HG03175 (cell line): ENCODE measurements around the gene ATP6V1G3.
"Not testable (repeated sequence)": the region's sequence is repeated elsewhere in the genome, so short reads cannot be mapped to it uniquely, and the experiment has no call there.

Experiments used
- ATAC-seq: cut with Tn5 transposase; IDR thresholded peaks from one replicate; pipeline ENCODE4 v1.9.1; 2021; ENCODE audit warnings: mild to moderate bottlenecking, moderate library complexity; ENCODE audit not compliant: unreplicated experiment

The ATP6V1G3 gene

GRCh38 chr1:198540580-198540979 is at the start of gene ATP6V1G3:
Gene ATP6V1G3, minus strand, starts transcription at chr1:198540680. Its CDS starts 30 bp downstream, at chr1:198540650.
- no peak for ATAC-seq

GRCh38 chr1:198588845-198589244 is 48.4 kb upstream of the ATP6V1G3 start:
- no peak for ATAC-seq

GRCh38 chr1:198584163-198584562 is 43.7 kb upstream of the ATP6V1G3 start:
- ATAC-seq: no peak

GRCh38 chr1:198583209-198583802 is 42.8 kb upstream of the ATP6V1G3 start:
- not testable (repeated sequence) for ATAC-seq

DNA sequence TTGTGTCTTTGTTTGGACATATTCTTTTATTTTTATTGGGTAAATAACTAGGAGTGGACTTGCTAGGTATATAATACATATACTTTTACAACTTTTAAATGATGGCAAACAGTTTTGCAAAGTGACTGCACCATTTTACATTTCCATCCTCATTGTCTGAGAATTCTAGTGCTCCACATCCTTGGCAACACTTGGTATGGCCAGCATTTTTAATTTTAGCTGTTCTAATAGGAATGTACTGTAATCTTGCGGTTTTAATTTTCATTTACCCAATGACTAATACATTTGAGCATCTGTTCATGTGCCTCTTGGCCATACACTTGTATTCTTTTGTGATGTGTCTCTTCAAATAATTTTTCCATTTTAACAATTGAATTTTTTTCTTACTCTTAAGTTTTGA is 37.0 kb upstream of the ATP6V1G3 start:
- ATAC-seq: no peak

GRCh38 chr1:198575798-198576641 is 35.5 kb upstream of the ATP6V1G3 start:
- peak; percentile 70 for ATAC-seq

GRCh38 chr1:198575292-198575691 is 34.8 kb upstream of the ATP6V1G3 start:
- ATAC-seq: no peak

DNA sequence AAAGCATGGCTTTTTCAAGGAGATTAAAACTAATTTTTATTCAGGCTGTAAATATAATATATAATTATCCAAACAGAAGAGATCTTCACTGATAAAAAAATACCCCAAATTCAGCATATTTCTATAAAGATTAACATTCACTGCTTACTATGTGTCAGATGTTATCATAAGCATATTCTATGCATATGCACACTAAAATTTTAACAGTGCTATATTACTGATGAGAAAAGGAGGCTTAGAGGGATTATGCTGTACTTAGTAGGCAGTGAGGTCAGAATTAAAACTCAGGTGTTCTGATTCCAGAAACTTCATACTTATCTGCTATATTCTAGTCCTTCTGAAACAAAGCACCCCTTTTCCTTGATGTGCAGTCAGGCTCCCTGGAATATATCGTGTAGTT is 33.8 kb upstream of the ATP6V1G3 start:
- no peak for ATAC-seq

DNA sequence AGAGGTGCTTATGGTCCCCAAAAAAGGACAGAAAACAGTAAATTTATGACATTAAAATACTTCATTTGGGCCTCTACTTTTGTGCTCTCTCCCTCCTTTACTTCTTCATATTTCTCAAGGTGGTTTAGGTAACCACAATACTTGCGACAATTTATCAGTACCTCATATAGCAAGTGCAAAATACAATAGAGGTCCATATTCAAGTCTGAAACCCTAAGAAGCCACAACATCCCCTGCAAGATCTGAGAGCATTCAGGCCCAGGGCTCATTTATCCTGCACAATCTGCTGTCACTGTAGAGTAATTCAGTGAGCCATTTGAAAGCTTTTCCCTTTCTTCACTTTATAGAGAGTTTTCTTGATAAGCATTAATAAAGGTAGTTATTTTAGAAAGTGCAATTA is 24.2 kb upstream of the ATP6V1G3 start:
- no peak for ATAC-seq

DNA sequence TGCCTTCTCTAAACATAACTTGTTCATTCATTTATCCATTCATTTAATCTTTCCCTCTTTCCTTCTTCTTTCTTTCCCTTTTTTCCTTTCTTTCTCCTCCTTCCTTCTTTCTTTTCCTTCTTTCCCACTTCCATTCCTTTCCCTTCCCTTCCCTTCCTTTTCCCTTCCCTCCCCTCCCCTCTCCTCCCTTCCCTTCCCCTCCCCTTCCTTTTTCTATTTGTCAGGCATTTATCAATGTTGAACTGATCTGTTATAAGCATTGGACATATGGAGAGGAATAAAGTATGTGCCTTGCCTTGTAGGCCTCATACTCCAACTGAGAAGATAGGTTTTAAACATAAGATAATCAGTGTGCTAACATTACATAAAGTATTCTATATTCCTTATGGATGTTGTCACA is 23.7 kb upstream of the ATP6V1G3 start:
- ATAC-seq: no peak

- no peak for ATAC-seq
Observed at GRCh38 chr1:198563583-198563982, 23.1 kb upstream of the ATP6V1G3 start.

DNA sequence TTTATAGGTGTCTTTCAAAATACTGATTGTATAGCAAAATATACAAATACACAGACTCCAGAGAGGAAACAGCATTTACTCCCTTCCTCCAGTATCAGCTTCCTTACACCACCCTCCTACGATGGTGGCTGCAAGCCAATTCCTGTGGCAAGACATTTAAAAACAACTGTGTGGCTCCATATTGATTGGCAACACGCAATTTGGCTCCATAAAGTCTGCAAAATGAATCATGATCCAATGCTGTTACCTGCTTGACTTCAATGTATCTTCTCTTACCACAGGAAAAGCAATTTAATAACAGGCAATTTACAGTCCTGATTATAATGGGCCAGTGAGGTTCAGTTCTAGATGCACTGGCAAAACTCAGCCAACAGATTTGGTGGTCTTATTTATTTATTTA is 19.7 kb upstream of the ATP6V1G3 start:
- ATAC-seq: no peak

DNA sequence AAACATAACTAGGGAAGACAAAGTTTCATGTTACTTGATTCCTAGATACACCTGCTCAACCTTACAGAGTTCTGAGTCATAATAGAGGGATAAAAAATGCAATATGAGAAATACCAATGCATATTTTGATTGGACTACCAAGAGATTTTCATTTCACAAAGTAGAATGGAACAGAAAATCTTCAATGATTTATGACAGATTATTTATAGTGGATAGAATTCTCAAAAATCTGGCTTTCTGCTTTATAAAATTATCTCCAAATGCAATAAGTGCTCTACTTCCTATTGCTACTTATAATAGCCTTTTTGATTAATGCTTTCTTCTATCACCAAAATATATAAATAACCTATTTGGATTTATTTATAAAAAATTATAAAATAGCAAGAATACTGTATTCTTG is 18.9 kb upstream of the ATP6V1G3 start:
- no peak for ATAC-seq

- no peak for ATAC-seq
Observed at GRCh38 chr1:198558402-198558801, 17.9 kb upstream of the ATP6V1G3 start.

DNA sequence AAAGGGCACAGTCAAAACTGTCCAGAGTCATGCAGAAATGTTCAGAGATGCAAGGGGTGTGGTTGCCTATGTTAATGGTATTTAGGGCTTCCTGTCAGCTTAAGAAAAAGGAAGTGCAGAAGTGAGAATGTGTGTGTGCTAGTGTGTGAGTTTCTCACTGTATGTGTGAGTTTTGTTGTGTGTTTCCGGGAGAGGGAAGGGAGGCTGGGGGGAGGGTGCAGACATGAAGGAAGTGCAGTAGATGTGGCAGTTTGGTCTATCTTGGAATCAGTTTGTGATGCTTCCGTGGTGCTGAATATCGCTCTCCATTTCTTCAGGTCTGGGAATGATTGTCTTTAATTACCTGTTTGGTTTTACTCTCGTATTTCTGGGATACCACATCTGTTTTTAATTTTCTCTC is 16.5 kb upstream of the ATP6V1G3 start:
- peak; percentile 97 for ATAC-seq

- ATAC-seq: no peak
Observed at GRCh38 chr1:198552668-198553416, 12.4 kb upstream of the ATP6V1G3 start.

GRCh38 chr1:198550941-198551524 is 10.6 kb upstream of the ATP6V1G3 start:
- no peak for ATAC-seq

- peak; percentile 88 for ATAC-seq
Observed at GRCh38 chr1:198549866-198550265, 9.4 kb upstream of the ATP6V1G3 start.

GRCh38 chr1:198548890-198549289 is 8.4 kb upstream of the ATP6V1G3 start:
- no peak for ATAC-seq

GRCh38 chr1:198545156-198545555 is 4.7 kb upstream of the ATP6V1G3 start:
- no peak for ATAC-seq

- no peak for ATAC-seq
Observed at GRCh38 chr1:198544265-198544664, 3.8 kb upstream of the ATP6V1G3 start.
